NCI-H226 (cell line): ENCODE data around the gene MEGF10.

ENCODE experiments used
- DNase-seq: peaks from one replicate; pipeline ENCODE4 v3.0.0-alpha.2; 2015

MEGF10 gene

DNA sequence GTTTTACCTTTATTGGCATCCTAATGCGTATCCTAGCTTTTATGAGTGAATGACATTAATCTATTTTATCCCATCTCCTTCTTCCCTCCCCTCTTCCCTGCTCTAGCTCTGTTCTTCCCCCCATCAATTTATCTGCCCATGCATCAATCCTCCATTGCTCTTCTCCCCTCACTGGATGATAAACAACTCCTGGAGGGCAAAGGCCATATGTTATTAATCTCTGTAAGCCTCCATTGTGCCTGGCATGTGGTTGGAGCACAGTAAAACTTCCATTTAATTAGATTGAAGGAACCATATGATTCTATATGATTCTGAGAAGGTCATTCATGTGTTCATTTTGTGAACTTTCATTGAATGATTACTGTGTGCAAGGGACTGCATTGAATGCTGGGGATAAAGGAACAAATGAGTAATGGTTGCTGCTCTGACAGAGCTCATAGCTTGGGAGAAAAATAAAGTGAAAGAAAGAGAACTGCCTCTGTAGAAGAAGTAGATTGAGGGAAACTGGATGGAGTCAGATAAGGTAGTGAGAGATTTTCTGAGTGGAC lies 85.0 kb downstream of the MEGF10 start:
- no peak for DNase-seq

DNA sequence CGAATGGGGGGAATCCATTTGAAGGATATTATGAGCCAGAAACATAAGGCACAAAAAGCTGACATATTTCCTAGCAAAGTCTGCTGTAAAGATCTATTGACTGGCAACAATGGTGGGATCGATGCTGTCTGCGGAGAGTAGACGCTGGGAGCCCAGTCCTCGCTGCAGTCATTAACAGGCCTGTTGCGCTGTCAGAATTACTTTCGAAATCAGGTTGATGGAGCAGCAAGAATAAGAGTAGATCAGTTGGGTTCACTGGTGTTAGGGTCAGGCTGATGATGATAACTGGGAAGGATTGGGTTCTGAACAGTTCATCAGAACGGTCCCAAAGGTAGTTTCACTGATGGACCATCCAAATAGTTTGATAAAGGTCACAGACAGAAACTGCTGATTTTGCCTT lies 87.1 kb downstream of the MEGF10 start:
- no peak for DNase-seq

DNA sequence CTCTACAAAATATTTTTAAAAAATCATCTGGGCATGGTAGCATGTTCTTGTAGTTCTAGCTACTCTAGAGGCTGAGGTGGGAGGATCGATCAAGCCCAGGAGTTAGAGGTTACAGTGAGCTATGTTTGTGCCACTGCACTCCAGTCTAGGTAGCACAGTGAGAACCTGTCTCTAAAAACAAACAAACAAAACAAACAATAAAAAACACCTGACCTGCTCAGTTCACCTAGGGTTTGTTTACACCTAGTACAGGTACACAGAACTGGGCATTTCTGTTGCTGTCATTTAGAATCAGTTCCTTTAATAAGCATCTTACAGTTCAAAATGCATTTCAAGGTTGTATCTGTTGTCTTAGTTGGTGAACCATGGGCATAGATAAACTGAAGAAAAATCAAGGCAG lies 95.3 kb downstream of the MEGF10 start:
- no peak for DNase-seq

DNA sequence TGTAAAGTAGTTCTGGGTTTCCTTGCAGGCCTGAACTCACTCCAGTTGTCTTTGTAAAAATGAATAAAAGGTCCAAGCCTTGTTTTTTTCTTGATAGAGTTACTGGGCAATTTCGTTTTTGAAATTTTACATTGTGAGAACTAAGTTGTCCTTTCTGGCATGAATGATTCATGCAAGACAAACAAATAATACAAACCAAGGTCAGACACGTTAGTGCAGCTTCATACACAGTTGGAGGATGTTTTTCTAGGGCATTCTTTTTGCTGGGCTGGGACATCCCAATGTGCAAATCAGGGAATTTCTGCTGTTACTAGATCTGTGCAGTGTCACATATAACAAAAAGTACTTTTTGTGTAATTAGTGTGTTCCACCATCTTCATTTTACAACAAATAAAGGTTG lies 96.0 kb downstream of the MEGF10 start:
- DNase-seq: no peak

DNA sequence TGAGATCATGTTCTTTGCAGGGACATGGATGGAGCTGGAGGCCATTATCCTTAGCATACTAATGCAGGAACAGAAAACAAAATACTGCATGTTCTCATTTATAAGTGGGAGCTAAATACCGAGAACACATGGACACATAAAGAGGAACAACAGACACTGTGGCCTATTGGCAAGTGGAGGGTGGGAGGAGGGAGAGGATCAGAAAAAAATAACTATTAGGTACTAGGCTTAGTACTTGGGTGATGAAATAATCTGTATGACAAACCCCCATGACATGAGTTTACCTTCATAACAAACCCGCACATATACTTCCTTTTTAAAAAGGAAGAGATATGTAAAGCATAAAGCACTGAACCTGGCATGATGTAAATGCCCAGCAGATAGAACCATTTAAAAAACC lies 99.0 kb downstream of the MEGF10 start:
- no peak for DNase-seq

DNA sequence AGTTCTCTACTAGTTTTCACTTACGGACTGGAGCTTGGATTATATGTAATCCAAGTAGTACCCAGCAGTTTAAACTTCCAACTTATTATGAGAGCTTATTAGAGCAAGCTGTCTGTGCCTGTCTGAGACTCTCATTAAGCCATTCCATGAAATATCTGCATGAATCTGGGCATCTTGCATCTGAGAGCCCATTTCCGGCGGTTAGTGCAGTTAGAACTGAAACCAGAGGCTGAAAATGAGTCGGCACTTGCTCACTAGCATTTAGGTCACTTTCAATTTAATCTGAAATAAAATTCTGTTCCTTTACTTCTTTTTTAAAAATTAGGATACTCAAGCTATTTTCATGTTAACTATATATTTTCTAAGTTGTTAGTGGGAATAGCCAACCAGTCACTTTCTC lies 102.2 kb downstream of the MEGF10 start:
- no peak for DNase-seq

DNA sequence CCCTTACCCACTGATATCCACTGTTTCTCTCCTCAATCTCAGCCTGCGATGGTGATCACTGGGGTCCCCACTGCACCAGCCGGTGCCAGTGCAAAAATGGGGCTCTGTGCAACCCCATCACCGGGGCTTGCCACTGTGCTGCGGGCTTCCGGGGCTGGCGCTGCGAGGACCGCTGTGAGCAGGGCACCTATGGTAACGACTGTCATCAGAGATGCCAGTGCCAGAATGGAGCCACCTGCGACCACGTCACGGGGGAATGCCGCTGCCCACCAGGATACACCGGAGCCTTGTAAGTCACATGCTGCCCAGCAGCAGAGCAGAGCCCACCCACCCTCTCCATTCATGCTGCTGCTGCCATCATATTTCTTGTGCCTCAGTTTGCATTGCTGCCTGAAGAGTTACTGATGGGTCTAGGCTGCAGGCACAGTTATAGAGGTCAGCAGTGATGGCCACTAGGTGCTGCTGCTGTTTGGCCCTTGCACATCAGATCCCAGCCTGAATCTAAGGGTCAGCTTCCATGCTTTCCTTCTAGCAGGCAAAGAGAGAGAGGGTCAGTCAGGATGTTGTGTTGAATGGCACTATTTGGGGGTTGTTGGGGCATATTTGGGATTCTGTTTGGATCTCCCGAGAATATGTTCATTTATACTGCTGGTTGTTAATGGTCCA lies 106.0 kb downstream of the MEGF10 start:
- DNase-seq: no peak

DNA sequence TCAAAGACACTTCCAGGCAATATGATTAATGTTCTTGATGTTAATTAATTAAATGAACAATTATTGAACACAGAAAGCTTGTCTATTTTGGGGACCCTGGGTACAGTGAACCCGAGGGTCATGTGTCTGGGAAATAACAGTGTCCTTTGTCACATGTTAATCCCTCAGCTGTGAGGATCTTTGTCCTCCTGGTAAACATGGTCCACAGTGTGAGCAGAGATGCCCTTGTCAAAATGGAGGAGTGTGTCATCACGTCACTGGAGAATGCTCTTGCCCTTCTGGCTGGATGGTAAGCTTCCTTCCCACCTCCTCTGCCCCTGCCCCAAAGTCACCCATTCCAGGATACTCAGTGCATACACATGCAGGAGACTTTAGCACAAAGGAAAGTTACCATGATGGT lies 107.9 kb downstream of the MEGF10 start:
- DNase-seq: no peak

DNA sequence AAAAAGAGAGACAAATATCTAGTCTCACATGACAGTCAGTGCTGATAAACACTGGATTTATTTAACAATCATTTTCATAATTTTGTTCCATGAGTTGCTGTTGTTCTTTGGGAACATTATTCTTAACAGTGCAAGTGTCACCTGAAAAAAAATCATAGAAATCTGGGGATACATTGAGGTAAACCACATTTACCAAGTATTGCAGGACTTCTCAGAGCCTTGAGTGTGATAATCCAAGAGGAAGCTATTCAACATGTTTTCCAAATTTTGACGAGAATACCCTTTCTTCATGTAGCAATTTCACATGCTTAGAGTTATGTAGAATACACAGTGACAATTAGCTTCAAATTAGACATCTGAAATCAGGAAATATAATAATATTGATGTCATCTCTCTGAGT lies 108.5 kb downstream of the MEGF10 start:
- DNase-seq: no peak

DNA sequence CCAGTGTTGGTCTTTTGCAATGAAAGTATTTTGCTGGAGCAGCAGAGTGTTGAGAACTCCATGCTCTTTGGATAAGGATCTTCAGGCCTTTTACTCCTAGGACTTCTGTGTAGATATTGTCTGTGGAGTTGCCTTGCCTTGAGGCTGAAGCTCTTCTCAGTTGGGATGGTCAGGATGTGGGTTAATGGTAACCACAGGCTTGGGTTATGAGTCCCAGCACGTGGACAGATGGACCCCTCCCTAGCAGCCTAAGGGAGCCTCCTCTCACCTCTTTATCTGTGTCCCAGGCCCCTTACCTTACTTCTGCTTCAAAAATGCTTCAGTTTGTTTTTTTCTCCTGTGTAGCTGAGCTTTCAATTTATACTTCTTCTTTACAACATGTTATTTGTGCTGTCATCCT lies 109.9 kb downstream of the MEGF10 start:
- no peak for DNase-seq

DNA sequence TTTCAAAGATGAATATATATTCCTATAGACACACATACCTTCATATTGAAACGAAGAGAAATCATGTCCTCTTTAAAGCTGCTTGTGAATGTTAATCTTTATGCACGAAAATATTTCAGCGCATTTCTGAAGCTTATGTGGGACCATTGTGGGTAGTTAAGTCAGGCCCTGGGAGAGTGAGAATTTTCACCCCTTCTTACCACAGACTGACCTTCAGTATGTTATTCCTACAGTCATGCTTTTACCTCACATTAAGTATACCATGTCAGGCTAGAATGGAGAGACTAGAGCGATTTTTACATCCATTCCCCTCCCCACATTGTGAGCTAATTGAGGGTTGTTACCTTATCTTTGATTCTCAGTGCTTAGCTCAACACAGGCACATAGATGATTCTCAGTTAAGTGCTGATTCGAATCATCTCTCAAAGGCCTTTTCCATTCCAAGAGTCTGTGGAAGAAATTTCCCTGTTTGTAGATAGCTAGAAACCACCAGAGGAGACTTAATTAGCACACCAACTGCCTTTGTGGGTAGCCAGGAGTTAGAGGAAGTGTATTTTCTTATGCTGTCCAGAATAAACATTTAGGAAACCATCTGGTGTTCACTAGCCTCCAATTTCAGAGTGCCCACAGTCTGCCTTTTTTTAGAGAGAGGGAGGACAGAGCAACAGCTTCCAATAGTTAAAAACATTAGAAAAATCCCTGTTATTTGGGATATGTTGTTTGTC lies 110.5 kb downstream of the MEGF10 start:
- no peak for DNase-seq

DNA sequence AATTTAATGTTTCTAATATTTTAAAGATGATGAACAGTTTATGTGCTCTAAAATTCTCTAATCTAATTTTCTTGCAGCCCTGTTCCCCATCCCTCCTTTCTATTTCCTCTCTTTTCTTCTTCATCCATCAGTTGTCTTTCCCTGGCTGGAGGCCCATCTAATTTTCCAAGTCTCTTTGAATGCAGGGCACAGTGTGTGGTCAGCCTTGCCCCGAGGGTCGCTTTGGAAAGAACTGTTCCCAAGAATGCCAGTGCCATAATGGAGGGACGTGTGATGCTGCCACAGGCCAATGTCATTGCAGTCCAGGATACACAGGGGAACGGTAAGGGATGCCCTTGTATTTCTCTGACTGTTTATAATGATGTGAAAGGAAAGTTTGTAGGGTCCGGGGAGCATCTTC lies 111.8 kb downstream of the MEGF10 start:
- no peak for DNase-seq

DNA sequence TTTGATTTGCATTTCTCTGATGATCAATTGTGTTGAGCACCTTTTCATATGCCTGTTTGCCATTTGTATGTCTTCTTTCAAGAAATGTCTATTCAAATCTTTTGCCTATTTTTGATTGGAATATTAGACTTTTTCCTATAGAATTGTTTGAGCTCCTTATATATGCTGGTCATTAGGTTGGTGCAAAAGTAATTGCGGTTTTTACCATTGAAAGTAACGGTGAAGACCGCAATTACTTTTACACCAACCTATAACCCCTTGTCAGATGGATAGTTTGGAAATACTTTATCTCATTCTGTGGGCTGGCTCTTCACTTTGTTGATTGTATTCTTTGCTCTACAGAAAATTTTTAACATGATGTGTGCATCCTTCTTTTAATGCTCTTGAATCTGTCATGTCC lies 113.6 kb downstream of the MEGF10 start:
- no peak for DNase-seq

DNA sequence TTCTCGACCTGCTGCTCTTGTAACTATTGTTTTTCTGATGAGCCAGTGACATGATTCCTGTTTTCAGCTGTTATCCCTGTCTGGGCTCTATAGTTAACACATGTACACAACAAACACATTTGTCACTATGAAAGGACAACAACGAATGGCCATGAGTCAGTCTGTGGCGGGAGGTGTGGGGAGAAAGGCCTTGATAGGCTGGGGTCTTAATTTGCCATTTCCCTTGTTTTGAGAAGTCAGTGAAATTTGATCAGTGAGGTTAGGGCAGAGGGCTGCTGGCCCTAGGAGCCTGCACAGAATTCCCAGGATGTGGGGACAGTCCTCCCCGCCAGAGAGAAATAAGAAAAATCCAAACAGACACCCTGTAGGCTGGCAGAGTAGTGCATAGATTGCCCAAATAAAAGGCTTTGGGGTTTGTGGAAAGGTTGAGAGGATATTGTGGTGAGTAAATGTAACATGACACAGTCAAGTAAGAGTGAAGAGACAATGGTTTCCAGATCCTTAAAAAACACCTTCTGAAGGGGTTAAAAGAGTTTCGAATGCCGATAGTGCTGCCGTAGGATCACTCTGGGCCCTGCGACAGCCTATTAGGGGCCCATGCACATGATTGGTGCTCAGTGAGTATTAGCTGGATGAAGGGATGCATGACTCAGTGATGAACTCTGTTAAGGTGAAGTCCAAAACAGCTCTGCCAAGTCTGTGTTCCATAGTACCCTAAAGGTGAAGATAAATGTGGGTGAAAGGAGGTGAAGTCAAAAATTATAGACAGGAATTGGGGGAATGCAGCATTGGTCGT lies 115.9 kb downstream of the MEGF10 start:
- no peak for DNase-seq

DNA sequence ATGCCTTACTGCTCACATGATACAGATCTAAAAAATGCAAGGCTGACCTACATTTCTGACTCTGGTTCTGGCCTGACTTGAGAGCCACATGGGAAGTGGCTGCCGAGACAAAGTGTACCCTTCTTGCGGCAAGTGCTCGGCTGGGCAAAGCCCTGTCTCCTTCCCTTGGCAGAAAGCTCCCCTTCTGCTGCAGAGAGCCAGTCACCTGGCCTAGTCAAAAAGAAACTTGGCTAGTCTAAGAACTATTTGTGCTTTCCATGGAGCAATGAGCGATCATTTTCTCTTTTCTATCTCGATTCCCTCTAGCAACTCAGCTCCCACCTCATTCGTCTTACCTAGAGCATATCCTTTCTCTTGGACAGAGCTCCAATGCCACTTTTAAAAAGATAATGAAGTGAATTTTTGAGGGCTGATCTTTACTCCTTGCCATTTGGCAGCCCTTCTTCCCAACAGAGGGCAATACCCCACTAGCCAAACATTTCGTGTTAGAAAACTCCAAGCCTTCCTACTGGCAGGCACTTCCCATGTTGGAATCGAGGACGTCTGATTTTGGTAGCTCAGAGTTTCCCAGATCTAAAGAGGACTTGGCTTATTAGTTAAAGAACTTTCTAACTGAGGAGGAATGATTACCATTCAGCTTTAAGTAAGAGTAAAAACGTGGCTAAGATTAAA lies 118.8 kb downstream of the MEGF10 start:
- no peak for DNase-seq

DNA sequence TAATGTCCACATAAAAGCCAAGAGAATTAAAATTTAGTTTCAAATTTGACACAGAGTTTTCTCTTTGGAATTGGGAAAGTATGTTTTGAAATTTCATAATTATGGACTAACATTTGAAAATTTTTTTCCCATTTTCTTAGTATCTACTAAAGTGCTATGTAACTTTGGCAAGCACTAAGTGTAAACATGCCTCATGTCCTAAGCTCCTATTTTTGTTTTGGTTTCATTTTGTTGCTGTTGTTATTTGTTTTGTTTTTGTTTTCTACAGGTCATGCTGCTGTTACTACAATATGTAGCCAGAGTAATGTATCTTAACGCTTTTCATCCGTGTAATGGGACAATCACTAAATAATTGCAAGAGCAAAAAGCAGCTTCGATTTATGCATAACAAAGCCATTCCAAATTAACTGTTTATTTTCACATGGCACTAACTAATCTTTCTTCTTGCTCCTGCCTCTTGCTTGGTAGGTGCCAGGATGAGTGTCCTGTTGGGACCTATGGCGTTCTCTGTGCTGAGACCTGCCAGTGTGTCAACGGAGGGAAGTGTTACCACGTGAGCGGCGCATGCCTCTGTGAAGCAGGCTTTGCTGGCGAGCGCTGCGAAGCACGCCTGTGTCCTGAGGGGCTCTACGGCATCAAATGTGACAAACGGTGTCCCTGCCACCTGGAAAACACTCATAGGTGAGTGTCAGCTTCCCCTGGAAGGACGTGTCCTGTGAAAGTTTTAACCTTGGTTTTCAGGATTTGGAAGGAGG lies 119.5 kb downstream of the MEGF10 start:
- DNase-seq: no peak

DNA sequence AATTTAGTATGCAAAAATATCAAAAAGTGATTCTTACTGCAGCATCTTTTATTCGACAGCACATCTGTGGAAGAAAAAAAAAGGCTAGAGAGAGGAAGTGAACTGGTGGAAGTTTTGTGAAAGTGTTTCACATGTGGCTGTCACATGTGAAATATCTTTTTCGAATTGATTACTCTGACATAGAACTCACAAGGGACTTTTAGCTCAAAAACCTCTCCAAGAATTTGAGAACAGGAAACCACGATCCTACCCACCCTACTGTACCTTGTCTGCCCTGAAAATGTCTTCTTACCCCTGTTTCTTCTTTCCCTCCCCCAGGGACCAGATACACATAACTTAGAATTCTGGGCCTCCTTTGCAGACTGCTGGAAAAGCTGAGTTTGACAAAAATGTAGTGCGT lies 120.4 kb downstream of the MEGF10 start:
- no peak for DNase-seq

DNA sequence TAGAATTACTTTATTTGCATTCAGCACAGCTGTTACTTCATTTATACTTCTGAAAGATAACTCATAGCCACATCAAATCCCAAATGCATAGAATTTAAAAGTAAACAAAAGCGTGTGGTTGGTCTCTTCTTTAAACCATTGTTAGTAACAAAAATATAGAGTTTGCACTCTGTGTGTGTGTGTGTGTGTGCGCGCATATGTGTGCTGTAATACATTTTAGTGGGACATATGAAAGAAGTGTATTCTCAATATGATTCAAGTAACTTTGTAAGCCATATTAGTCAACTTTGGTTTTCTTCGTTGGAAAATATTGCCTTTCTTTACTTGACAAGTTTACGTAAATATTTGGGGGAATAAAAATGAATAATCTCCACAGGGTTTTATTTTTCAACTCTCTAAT lies 120.8 kb downstream of the MEGF10 start:
- DNase-seq: no peak

DNA sequence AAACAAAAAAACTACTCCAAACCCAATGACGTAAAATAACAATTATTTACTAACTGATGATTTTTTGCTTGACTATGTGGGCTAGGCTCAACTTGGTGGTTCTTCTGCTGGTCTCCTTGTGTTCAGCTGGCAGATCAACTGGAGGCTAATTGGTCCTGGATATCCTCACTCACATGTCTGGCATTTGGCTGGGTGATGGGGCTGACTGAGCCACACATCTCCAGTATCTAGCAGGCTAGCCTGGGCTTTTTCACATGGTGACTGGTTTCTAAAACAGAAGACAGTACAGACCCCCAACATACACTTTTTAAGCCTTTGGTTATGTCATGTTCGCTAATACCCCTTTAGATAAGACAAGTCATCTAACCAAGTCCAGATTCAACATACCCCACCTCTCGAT lies 122.1 kb downstream of the MEGF10 start:
- no peak for DNase-seq

DNA sequence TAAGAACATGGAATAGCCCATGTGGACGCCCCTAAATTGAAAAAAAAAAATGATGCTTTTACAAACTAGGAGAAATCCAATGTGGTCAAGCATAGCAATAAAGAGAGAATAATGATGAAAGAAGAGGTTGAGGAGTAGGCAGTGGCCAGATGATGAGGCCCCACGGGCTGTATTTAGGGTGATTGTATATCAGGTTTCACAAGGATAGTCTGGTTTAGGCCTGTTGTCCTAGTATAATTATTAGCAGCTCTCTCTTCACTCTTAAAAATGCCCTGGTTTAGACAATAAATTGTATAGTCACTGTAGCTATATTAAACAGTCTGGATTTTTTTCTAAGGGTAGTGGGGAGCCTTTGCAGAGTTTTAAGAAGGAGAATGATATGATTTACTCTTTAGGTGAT lies 124.4 kb downstream of the MEGF10 start:
- DNase-seq: no peak

DNA sequence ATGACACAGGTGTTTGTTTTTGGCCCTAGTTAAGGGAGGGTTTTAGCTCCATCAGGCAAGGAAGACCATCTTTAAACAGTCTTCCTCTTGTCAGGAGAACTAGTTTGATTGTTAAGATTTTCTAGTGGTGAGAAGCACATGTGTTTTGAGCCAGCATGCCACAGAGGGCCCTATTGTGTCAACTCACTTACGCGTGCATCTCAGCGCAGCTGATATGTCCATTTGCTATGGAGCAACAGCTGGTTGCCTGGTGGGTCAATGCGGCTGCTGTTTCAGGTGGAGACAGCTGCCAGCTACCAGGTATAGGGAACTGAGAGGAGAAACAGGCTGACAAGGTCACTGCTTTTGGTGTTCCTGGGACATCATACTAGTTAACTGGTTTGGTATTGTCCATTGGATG lies 126.3 kb downstream of the MEGF10 start:
- DNase-seq: no peak

DNA sequence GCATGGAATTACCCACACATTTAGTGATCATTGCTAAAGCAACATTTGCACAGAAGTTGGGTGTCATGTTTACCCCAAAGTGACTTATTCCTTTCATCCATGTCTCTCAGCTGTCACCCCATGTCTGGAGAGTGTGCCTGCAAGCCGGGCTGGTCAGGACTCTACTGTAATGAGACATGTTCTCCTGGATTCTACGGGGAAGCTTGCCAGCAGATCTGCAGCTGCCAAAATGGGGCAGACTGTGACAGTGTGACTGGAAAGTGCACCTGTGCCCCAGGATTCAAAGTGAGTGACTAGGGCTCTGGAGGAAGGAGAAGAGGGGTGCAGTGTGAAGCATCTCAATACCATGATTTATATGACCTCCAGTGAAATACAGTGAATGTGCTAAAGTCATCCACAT lies 126.9 kb downstream of the MEGF10 start:
- no peak for DNase-seq

DNA sequence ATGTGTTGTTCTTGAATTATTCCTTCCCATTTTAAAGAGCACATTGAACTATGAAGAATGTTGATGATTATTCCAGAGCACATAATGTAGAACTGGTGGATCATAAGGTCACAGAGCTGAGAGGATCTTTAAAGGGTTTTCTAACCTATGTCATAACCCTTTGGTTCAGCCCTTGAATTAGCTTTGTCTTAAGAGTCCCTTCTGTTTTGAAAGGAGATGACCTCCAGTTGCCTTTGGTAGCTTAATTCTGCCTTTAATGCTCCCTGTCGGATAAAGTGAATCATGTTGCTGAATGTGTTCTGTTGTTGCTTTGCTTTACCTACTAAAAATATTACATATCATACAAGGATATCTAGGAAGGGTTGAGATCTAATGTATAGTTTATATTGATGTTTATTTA lies 127.8 kb downstream of the MEGF10 start:
- DNase-seq: no peak
